Epithelial cell of proximal tubule (primary cell): ENCODE measurements around the gene PTPRJ. TPM values are rescaled to one million over a fixed set of nuclear protein-coding genes. Genes with fewer than 3 reads are reported as not detected.

Experiments
- DNase-seq: peaks from one replicate; pipeline ENCODE4 v3.0.0-alpha.2; 2011; ENCODE audit warnings: low read depth
- H3K4me3 ChIP-seq: 2 replicates; pipeline ENCODE4 v1.5.1; 2011; ENCODE audit warnings: low read depth, mild to moderate bottlenecking, low read length
- total RNA-seq: library from RNA; depleted of rRNA; stranded (reverse); fragments of >200 nt; gene quantifications from 2 replicates; pipeline ENCODE4 v1.2.3, GENCODE V29; 2015
- TF ChIP-seq, protein P1 (sequence below): conservative IDR thresholded peaks from 2 replicates; pipeline ENCODE4 v1.5.1; 2012; ENCODE audit warnings: low read depth, mild to moderate bottlenecking, low read length

Gene PTPRJ
- total RNA-seq, 1 donor from 2014 or later = 43.9 TPM

DNA sequence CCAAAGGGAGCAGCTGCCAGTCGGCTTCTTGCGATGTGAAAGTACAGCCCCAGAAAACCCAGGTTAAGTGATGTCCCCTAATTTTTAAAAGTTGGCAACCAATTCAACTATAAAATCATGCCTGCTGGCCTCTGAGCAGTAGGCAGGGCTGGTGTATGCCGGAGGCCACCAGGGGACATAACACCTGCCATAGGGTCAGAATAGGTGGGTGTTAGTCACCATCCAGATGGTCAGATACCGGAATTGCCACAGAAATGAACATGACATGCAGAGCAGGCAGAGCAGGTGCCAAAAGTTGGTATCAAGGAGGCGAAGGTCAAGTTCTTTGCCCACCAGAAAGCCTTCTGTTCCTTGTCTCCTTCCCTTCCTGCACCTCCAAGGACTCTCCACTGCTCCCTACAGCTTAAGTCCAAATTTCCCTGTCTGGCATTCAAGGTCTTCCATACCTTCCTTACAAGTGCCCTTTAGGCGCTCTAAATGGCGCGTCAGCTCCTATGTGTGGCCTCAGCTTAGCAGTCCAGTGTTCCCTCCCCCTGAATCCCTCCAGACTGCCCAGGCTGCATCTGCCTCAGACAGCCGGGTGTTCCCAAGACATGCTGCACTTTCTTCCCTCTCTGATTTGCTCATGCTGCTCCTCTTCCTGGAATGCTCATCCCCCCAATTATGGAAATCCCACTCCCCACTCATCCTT lies 45.1 kb downstream of the PTPRJ start:
- no peak for DNase-seq
- TF ChIP-seq, protein P1, sequence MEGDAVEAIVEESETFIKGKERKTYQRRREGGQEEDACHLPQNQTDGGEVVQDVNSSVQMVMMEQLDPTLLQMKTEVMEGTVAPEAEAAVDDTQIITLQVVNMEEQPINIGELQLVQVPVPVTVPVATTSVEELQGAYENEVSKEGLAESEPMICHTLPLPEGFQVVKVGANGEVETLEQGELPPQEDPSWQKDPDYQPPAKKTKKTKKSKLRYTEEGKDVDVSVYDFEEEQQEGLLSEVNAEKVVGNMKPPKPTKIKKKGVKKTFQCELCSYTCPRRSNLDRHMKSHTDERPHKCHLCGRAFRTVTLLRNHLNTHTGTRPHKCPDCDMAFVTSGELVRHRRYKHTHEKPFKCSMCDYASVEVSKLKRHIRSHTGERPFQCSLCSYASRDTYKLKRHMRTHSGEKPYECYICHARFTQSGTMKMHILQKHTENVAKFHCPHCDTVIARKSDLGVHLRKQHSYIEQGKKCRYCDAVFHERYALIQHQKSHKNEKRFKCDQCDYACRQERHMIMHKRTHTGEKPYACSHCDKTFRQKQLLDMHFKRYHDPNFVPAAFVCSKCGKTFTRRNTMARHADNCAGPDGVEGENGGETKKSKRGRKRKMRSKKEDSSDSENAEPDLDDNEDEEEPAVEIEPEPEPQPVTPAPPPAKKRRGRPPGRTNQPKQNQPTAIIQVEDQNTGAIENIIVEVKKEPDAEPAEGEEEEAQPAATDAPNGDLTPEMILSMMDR = no peak

DNA sequence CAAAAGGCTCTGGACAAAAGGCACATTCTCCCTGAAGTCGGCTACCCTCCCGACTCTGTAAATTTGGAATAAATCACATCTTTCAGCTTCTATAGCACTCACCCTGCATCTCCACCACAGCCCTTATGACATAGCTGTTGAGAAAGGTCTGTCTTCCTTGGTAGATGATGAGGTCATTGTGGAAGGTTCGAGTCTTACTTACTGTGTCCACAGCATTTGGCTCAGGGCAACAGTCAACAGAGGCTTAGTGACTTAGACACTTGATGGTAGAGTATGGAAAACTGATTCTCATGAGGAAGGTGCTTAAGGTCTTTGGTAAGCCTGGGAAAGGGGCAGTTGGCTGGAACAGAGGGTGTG lies 45.6 kb downstream of the PTPRJ start:
- no peak for DNase-seq
- TF ChIP-seq, protein P1 = no peak
- no peak overlapping the region for H3K4me3 ChIP-seq

More for the DNA sequence above, 45.1 kb downstream of the PTPRJ start:
- no peak overlapping the region for H3K4me3 ChIP-seq

DNA sequence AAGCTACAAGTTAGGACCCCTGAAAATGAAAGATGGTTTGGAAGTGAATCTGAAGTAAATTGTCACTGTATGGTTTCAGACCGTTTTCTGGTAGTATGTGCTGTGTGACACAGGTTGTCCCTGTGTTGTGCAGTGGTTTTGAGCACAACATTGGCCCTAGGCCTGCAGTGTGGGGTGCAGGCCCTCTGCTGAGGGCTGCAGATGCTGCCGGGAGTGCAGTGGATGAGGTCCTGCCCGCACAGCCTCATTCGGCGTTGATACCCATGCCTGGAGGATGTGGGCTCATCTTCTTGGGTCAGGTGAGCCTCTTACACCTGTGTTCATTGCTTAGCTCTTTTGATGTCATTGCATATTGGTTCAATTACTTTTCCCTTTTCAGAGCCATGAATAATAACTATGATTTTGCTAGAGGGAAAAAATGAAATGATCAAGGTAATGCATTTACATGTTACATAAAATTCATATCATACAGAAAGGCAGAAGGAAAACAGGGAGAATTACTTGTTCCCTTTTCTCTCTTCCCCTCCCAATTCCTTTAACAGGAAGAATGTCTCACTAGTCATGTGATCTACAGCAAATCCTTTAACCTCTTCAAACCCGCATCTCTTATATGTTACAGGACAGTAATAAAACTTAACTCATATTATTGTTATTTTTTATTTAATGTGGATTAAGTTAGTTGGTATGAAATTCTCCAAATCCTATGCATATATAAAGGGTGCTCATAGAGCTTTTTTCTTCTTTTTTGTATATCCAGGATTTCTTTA lies 48.7 kb downstream of the PTPRJ start:
- TF ChIP-seq, protein P1 = no peak
- no peak for DNase-seq
- no peak overlapping the region for H3K4me3 ChIP-seq

DNA sequence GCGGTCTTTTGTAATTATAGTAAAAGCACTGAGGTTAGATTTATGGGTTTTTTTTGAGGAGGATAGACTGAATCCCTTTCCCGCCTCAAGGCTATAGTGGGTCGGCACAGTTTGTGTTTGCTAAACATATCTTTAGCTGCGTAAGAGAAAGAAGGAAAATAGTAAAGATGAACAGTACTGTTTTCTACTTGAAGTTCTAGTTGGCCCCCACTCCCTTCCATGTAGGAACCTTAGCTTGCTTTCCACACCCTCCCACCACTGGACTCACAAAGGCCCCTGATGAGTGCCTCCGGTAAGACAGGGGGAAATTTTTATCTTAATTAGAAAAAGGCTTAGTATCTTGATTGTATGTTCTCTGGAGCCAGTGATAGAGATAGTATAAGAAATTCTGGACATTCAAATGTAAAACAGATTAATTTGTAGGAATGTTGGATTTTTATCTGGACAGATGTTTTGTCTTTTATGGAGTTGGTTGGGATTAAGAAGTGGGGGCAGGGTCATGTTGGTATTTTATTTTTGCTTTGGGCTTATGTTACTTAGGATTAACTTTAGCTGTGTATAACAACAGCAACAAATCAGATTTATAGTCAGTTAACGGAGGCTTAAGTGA lies 49.4 kb downstream of the PTPRJ start:
- TF ChIP-seq, protein P1 = no peak
- no peak for DNase-seq
- no peak overlapping the region for H3K4me3 ChIP-seq

DNA sequence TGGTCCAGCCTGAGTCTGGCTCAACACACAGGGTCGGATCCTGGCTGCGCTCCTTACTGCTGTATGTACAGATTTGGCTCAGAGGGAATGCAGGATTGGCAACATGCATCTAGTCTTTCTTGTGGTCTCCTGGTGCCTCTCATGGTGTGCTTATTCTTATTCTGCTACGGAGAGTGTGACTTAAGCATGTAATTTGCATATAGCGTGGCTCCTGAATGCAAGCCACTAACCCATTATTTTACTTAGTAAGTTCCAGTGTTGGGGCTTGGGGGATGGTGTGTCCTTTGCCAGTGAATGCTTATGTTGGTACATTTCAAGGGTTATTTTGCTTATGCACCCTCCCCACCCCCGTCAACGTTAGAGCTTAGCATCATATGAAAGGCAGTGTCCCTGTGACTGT lies 51.2 kb downstream of the PTPRJ start:
- no peak overlapping the region for H3K4me3 ChIP-seq
- no peak for DNase-seq
- TF ChIP-seq, protein P1 = no peak

DNA sequence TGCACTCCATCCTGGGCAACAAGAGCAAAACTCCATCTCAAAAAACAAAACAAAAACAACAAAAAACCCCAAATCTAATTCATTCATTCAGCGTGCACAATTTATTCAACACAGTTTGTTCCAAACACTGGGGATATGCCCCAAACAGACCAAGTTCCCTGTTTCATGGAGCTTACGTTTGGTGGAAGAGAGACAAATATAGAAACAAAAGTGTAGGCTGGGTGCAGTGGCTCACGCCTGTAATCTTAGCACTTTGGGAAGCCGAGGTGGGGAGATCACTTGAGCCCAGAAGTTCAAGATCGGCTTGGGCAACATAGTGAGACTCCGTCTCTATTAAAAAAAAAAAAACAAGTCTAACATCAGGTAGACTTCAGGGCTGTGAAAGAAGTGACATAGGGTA lies 52.4 kb downstream of the PTPRJ start:
- TF ChIP-seq, protein P1 = no peak
- H3K4me3 ChIP-seq = no peak overlapping the region
- DNase-seq = no peak

DNA sequence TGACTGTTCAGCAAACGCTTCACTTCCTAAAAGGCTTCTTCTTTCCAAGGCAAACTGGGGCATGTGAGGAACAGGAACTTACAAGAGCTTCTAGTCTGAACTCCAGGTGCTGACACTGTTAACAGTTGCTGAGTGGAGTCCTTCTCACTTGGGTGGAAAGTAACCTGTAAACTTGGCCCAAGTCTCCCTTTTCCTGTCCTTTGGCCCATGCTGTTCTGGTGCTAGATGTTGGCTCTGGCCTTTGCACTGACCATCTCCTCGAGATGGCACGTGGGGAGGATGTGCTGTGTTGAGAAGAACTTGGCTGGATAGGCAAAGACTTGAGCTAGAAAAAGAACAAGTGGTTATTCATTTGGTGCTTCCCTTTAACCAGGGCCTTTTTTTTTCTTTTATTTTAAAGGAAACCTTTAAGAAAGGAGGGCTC lies 53.6 kb downstream of the PTPRJ start:
- H3K4me3 ChIP-seq = no peak overlapping the region
- TF ChIP-seq, protein P1 = no peak
- no peak for DNase-seq
